Measurements from ENCODE around the gene ADAMTS17. TPM values are rescaled to one million over a fixed set of nuclear protein-coding genes. Genes with fewer than 3 reads are reported as not detected.

Gene ADAMTS17
- total RNA-seq, 1 experiment from 2014 or later: 4.2 TPM

DNA sequence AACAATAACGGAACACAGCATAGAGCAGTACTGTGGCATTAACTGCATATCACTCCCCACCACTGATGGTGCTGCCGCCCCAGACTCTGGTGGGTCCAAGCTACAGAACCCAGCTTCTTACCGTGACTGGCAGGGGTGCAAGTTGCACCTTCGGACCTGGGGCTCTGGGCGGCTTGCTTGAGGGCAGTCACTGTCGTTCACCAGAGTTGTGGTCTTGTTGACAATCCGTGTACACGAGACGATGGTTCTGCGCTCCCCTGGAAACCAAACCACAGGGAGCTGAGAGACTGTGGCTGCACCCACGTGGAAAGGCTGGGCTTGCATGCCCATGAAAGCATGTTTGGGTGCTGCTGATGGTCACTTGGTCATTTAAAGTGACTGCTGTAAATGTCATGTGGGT is 293.0 kb downstream of the ADAMTS17 start:
- intact Hi-C loops (cut with micrococcal nuclease): no loop called here
- Histone ChIP-seq H3K9ac (ENCODE audit: low read length) (no peak overlapping the region), H3K9me2 (ENCODE audit: insufficient read depth) (no peaks in the 10 kb centered on the region), H3K4me1 (ENCODE audit: control insufficient read depth in 1 of 2, insufficient read depth in 2 of 2, low read length in 2 of 2) (peaks cover 9% of the 10 kb centered on the region in 2 experiments; a peak in 3 of 4 replicates), H3K4me3 (replicated peaks in 1 of 2; ENCODE audit: low read depth in 1 of 2, low read length in 2 of 2) (no peak overlapping the region), H3K4me2 (ENCODE audit: low read length) (no peak overlapping the region), H4K20me1 (ENCODE audit: insufficient read depth) (no peaks in the 10 kb centered on the region), H3K9me3 (ENCODE audit: control insufficient read depth in 1 of 2, insufficient read depth in 1 of 2, low read depth in 1 of 2, low read length in 2 of 2) (no peaks in the 10 kb centered on the region), H3K79me2 (ENCODE audit: insufficient read depth, low read length) (no peaks in the 10 kb centered on the region), H3K36me3 (ENCODE audit: control insufficient read depth in 1 of 2, insufficient read depth in 2 of 2, low read length in 2 of 2) (no peaks in the 10 kb centered on the region), H3K27me3 (ENCODE audit: insufficient read depth, low read length) (no peaks in the 10 kb centered on the region), H2AFZ (ENCODE audit: low read depth, low read length, poor library complexity, severe bottlenecking) (no peak overlapping the region), H3K27ac (ENCODE audit: low read depth, low read length) (no peak overlapping the region)
- ATAC-seq (no peak), DNase-seq (ENCODE audit: low read depth, low spot score) (no peak)
- TF ChIP-seq EZH2 (IDR thresholded peaks at IDR 0.05) (no peak), ELF1 (IDR thresholded peaks at IDR 0.05; ENCODE audit: borderline replicate concordance, low read depth) (no peak), FOSL1 (IDR thresholded peaks at IDR 0.05; ENCODE audit: low read depth) (no peak), ZNF274 (IDR thresholded peaks at IDR 0.05; ENCODE audit: low read depth, low read length) (no peak), RAD21 (IDR thresholded peaks at IDR 0.05; ENCODE audit: low read depth) (no peak), POLR2AphosphoS5 (IDR thresholded peaks at IDR 0.05; ENCODE audit: low read depth, low read length) (no peak), SRF (IDR thresholded peaks at IDR 0.05; ENCODE audit: low read depth) (no peak), YY1 (IDR thresholded peaks at IDR 0.05; ENCODE audit: extremely low read depth, insufficient replicate concordance, low read depth, low read length) (no peak), CBX3 (IDR thresholded peaks at IDR 0.05; ENCODE audit: low read depth) (no peak), EZH2phosphoT487 (IDR thresholded peaks at IDR 0.05; ENCODE audit: borderline replicate concordance) (no peak)
- TF ChIP-seq, protein P1, sequence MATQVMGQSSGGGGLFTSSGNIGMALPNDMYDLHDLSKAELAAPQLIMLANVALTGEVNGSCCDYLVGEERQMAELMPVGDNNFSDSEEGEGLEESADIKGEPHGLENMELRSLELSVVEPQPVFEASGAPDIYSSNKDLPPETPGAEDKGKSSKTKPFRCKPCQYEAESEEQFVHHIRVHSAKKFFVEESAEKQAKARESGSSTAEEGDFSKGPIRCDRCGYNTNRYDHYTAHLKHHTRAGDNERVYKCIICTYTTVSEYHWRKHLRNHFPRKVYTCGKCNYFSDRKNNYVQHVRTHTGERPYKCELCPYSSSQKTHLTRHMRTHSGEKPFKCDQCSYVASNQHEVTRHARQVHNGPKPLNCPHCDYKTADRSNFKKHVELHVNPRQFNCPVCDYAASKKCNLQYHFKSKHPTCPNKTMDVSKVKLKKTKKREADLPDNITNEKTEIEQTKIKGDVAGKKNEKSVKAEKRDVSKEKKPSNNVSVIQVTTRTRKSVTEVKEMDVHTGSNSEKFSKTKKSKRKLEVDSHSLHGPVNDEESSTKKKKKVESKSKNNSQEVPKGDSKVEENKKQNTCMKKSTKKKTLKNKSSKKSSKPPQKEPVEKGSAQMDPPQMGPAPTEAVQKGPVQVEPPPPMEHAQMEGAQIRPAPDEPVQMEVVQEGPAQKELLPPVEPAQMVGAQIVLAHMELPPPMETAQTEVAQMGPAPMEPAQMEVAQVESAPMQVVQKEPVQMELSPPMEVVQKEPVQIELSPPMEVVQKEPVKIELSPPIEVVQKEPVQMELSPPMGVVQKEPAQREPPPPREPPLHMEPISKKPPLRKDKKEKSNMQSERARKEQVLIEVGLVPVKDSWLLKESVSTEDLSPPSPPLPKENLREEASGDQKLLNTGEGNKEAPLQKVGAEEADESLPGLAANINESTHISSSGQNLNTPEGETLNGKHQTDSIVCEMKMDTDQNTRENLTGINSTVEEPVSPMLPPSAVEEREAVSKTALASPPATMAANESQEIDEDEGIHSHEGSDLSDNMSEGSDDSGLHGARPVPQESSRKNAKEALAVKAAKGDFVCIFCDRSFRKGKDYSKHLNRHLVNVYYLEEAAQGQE (IDR thresholded peaks at IDR 0.05; ENCODE audit: low read depth): no peak
- TF ChIP-seq, protein P2, sequence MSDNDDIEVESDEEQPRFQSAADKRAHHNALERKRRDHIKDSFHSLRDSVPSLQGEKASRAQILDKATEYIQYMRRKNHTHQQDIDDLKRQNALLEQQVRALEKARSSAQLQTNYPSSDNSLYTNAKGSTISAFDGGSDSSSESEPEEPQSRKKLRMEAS (IDR thresholded peaks at IDR 0.05): no peak
- CTCF ChIA-PET: no interaction called here
- RAD21 ChIA-PET (ENCODE audit: low non-redundant PET in 1 of 2, low total read pairs in 2 of 2, uncharacterized antibody in 2 of 2, unreplicated experiment in 2 of 2): no interaction called here
- POLR2A ChIA-PET: no interaction called here
- no TSS peak for BruUV-seq (replicated peaks)

All from HCT116 (cell line).